NCI-H82 (cell line): ENCODE measurements around the gene TYMP.
"Not testable (repeated sequence)": the region's sequence is repeated elsewhere in the genome, so short reads cannot be mapped to it uniquely, and the experiment has no call there.

ENCODE experiments used
- DNase-seq: peaks from one replicate; lab custom pipeline; 2025; lab: John Stamatoyannopoulos, UW

Gene TYMP

GRCh38 chr22:50562523-50563412, 33.0 kb upstream of the TYMP start, which contains the start of gene SYCE3:
SYCE3 (minus strand) TSS chr22:50562919; CDS start chr22:50556405, 6,514 bp downstream.
- peak; percentile 97 for DNase-seq

- no peak for DNase-seq
Measured at GRCh38 chr22:50561401-50562358, 31.9 kb upstream of the TYMP start.

GRCh38 chr22:50560034-50560433, 30.2 kb upstream of the TYMP start:
- no peak for DNase-seq

GRCh38 chr22:50556703-50557102, 26.9 kb upstream of the TYMP start:
- DNase-seq = no peak

- no peak for DNase-seq
Measured at GRCh38 chr22:50553310-50553709, 23.5 kb upstream of the TYMP start.

GRCh38 chr22:50551160-50551752, 21.4 kb upstream of the TYMP start:
- DNase-seq = no peak

- DNase-seq = no peak
Measured at GRCh38 chr22:50550395-50550794, 20.6 kb upstream of the TYMP start.

GRCh38 chr22:50548921-50549790, 19.3 kb upstream of the TYMP start:
- DNase-seq = no peak

GRCh38 chr22:50548040-50548920, 18.5 kb upstream of the TYMP start:
- DNase-seq = no peak

- DNase-seq = no peak
Measured at GRCh38 chr22:50547263-50547985, 17.6 kb upstream of the TYMP start.

- DNase-seq = no peak
Measured at GRCh38 chr22:50546326-50547262, 16.8 kb upstream of the TYMP start.

- no peak for DNase-seq
Measured at GRCh38 chr22:50545522-50546325, 15.9 kb upstream of the TYMP start, which contains the start of gene KLHDC7B. KLHDC7B (plus strand) TSS chr22:50545899; CDS start chr22:50546244, 345 bp downstream.

GRCh38 chr22:50544746-50545253, 15.0 kb upstream of the TYMP start:
- DNase-seq = no peak

- DNase-seq = peak; percentile 66
Measured at GRCh38 chr22:50544078-50544745, 14.4 kb upstream of the TYMP start.

GRCh38 chr22:50542416-50542927, 12.7 kb upstream of the TYMP start:
- DNase-seq = no peak

GRCh38 chr22:50541667-50542026, 11.8 kb upstream of the TYMP start:
- DNase-seq = not testable (repeated sequence)
